ELR (cell line): ENCODE data around the gene EEF1G.
"Not testable (repeated sequence)": the region's sequence is repeated elsewhere in the genome, so short reads cannot be mapped to it uniquely, and the experiment has no call there.

Experiments
- DNase-seq: peaks from one replicate; pipeline ENCODE4 v3.0.0-alpha.2; 2015; ENCODE audit warnings: low read depth

The EEF1G gene

DNA sequence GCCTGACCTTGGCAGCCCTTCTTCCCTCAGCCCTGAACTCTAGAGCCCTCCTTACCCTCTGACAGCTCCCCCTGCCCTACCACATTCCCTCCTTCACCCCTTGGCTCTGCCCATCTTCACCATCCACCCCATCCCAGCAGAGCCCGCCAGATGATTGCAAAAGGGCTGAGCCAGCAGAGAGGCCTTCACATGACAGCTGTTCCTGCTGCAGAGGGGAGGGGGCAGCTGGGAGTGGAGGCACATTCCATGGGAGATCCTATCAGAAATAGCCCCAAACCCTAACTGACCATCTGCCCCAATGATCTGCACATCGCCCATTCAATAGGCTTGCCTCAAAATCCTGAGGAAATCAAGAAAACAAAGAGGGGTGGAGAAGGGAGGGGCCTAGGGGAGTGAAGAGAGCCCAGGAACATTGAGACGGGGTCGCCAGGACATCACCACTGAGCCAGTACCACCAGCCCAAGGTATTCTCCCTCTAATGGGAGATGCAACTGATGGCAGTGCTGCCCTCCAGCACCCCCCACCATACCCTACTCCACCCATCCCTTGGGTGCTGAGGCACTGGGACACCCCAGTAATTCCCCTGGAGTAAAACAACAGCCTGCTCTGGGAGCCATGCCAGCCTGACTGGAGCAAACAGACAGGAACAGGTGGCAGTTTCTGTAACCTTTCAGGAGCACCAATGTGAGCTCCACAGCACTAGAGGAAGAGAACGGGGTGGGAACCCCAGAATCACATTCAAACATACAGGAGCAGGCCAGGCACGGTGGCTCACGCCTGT is 19.1 kb downstream of the EEF1G start:
- no peak for DNase-seq

DNA sequence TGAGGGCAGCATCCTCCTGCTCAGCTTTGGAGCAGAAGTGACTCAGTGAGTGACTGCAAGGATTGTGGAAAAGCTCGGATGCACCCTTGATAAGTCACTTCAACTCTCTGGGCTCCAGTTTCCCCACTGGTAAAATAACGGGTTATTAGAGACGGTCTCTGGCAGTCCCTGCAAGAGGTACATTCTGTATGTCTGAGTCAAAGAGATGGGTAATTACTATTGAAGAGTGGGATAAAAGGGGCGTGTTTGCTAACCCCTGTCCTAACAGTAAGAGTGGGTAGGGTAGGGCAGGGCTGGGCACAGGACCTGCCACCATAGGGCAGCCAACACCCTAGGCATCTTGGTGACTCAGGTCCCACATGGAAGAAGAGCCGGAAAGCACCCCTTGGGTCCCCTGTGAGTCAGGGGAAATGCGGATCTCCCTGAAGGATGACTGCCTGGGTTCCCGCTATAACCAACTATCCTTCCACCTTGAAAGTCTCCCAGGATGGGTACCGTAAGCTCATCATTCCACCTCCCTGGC is 19.8 kb downstream of the EEF1G start:
- DNase-seq = peak; percentile 98

DNA sequence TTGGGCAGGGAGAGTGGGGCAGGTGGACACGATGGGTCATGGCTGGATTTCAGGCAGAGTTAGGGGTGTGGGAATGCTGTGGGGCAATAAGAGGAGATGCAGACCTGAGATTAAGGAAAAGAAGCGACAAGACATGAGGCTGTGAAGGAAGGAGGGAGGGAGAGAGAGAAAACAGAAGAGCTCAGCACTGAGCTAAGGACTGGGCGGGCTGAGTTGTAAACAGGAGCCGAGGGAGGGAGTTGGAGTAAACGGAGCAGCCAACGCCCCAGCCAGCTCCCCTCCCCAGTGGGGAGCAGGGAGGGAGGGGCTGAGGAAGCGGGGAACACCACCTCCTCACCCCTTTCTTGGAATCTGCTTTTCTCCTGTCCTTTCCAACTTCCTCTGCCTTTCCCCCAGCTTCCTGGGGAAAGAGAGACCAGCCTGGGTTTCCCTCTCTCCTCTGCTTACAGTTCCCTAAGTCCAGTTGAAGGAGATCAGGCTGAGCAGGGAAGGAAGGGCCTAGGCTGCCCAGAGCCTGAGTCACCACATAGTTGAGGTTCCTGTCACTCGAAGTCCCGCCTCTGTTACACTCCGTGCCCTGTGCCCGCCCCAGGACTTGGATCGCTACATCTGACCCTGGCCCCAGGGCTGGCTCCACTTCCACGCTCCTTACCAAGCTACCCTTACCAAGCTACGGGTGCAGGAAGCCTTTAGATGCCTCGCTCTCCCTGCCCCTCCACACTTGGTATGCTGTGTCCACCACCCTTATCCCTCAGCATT is 20.4 kb downstream of the EEF1G start:
- peak; percentile 98 for DNase-seq

DNA sequence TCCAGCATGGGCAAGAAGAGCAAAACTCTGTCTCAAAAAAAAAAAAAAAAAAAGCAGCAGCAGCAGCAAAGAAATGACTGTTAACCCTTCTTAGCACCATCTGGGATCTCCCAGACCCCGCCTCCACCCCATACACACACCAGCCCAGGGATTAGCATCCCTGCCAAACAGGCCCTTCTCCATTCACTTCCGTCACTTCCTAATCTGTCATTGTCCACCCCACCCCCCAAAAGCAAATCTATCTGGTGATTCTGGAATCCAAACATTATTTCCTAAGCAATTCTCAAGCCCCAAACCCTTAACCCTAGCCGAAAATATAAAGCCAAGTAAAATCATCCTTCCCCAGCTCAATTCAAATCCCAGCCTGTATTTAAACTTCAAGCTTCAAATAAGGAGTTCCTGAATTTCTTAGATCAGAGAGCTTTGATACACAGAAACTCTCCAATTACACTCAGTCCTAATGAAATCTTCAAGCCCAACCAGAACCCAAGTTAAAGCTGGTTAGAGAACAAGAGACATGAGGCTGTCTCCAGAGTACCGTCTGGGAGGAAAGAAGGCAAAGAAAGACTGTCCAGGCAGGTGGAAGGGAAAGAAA is 21.1 kb downstream of the EEF1G start:
- DNase-seq = peak; percentile 58

DNA sequence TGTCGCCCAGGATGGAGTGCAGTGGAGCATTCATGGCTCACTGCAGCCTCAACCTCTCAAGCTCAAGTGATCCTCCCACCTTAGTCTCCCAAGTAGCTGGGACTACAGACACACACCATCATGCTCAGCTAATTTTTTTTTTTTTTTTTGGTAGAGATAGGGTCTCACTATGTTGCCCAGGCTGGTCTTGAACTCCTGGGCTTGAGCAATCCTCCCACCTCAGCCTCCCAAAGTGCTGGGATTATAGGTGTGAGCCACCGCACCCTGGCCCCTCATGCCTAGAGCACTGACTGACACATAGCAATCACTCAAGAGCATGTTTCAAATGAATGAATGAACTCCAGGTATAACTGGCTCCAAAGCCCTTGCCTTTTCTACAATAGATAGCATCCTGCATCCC is 23.2 kb downstream of the EEF1G start:
- not testable (repeated sequence) for DNase-seq

DNA sequence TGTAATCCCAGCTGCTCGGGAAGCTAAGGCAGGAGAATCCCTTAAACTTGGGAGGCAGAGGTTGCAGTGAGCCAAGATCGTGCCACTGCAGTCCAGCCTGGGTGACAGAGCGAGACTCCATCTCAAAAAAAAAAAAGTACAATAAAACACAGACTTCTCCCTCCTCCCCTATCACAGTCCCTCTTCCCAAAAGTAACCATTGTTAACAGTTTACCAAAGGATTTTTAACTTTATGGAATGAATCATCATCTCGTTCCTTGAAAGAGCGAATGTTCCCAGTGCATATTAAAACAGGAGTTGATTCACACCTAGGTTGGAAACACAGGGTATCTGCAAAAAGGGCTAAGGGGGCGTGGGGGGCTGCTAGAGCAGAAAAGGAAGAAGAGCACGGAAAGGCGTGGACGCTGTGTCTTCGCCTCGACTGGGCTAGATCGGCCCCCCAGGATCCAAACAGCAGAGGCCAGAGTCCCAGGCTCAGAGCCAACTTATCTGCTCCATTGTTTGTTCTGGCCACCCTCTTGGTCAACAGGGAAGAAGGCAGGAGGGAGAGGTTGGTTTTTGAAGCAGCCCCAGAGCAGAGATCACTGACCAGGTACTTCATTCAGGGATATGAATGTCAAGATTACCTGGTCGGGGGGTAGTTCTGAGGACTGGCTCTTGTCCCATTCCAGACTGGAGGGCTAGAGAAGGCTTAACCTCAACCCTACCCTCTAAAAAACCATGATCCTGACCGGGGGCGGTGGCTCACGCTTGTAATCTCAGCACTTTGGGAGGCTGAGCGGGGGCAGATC is 25.0 kb downstream of the EEF1G start:
- no peak for DNase-seq

GRCh38 chr11:62547691-62548281 is 25.9 kb downstream of the EEF1G start:
- DNase-seq = no peak

DNA sequence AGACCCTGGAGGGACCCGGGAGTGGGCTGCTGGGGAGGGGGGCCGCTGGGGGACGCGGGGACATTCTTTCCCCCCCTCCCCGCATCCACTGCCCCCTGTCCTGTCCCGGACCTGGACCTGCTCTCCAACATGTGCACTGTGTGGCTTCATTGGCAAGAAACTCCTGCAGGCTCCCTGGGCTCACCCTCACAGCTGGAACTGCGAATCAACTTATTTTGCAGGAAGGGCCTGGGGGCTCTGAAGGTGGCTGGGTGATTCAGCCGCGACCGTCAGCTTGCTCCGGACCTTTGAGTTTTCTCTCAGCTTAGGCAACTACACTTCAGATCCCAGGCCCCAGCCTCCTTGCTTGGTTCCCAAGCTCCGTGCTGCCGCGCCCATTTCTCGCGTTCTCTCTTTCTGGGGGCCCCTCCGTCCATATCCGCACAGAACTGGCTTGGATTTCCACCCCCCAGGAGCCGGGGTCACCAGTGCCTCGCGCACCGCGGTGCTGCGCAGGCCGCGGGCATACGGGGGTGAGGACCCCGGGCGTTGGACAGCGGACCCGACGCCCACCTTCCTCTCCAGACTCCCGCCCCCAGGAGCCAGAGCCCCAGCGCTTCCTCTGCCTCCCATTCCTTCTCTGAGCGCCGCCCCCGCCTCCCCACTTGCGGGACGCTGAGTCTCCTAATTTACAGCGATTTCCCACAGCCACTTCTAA is 26.6 kb downstream of the EEF1G start:
- peak; percentile 84 for DNase-seq

GRCh38 chr11:62546244-62546928 is 27.3 kb downstream of the EEF1G start, which contains the start of gene AHNAK:
Gene AHNAK (minus strand): TSS chr11:62546806. CDS start chr11:62536098, 10,708 bp downstream.
- DNase-seq = peak; percentile 76

DNA sequence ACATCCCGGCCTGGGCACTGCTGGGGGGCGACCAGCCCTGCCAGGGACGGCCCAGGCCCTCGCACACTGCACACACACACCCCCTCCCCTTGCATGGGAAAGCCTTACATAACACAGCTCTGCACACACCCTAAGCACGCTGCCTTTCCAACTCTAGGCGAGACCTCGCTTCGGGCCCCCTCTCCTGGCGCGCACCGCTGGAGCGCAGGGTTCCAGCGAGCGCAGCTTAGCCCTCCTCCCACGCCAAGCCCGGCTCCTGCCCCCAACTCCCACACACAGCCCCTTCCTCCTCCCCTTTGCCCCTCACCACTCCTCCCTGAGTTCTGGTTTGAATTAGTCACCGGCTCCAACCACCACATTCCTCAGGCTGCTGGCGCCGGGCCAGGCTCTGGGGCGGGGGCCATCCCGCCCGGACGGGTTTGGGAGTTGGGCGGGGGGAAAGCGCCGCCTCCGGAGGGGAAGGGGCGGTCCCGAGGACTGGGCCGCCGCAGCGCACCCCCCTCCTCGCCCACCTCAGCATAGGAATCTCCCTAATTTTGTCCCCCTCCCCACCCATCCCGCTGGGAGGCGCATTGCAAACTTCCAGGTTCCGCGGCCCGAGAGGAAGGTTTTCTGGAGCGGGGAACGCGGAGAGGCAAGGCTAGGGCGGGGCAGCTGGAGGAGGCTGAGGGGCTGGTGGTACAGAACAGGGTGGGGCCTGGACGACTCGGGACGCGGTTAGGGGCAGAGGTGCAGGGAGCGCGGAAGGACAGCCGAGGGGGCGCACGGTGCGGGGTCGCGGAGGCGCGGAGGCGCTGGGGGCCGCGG is 28.1 kb downstream of the EEF1G start:
- DNase-seq = peak; percentile 94

GRCh38 chr11:62544581-62545436 is 28.9 kb downstream of the EEF1G start:
- DNase-seq = peak; percentile 58

DNA sequence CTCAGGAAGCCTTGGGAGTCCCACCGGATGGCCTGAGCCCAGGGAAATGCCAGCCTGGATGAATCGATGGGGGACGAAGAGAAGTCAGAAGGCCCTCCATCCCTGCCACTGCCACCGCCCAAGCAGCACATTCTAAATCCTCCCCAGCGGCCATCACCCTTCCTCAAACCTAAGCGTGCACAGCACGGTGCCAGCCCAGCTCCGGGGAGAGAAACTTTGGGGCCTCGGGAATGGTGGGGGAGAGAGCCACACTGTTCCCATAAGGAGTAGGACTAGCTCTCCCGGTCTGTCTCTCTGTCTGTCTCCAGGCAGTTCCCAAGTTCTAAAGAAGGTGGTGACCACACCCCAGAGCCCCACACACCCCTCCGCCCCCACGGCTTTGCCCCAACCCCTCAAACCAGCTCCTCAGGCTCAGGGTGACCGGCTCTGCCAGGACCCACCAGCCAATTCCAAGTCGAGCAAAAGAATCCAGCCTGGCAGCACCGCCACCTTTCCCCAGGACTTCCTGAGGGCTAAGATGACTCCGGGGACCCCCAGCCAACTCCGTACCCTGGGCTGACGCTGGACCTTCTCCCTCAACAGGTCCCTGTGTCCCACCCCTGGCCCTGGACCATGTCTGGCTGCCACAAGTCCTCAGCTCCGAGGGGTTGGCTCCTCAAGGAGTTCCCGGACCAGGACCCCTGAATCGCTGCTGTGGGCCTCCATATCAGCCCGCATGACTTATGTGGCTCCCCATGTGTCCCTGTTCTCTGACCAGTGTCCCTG is 29.8 kb downstream of the EEF1G start:
- peak; percentile 47 for DNase-seq

DNA sequence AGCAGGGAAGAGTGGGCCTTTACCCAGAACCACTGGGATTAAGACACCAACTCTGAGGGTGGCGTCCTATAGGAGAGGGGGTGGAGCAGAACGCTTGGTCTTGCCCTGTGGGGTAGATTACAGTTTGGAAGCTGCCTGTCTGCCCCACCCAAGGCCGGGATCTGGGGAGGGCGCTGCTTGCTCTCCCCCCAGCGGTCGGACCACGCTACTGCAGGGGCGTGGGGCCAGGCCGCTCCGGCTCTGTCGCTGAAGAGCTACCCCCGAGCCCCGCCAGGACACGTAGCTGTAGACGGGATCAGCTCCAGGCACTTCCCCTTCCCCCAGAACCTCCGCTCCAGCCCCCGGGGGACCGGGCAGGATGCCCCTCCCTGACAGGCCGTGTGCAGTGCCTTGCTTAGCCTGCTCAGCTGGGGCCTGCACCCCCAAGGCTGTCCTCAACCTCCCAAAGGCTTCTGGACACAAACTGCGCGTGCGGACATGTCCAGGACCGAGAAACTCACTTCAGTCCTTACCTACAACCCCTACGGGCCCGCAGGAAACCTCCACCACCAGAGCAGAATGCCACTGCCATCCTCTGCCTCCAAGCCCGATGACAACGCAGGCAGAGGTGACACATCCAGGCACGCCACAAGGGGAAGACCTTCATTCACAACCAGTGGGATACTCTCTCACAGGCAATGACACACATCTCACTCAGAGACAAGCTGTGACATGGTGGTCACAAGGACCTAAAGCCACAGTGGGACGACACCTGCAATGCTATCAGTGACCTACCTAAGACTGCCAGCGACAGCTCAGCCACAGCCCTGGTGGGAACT is 30.7 kb downstream of the EEF1G start:
- DNase-seq = peak; percentile 83

DNA sequence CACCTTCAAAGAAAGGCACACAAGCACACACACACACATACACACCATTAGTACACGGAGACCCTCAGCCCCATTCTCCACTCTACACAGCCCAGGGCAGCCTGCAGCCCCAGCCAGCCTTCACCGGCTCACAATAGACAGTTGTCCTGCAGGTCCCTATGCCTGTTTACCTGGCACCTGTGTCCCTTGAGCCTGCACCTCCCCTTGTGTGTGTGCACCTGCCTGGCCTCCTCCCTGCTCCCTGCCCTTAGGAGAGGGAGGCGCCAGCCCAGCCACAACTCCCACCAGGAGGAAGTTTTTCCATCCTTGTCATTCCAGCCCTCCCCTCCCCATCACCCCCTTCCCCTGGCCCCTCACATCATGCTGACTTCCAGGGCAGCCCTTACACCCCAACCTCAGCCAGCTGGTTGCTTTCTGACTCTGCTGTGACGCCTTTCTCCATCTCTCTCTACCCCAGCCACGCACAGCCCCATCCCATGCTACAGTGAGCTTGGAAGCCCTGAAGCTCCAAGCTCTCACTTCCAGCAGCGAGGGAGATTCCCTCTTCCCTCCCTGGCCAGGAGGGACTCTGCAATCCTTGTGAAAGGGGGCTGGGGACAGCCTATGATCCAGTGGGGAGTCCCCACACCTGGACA is 31.5 kb downstream of the EEF1G start:
- DNase-seq = no peak

- peak; percentile 35 for DNase-seq
Measured at GRCh38 chr11:62540804-62541701, 32.6 kb downstream of the EEF1G start.
